ENCODE measurements around the gene STOM.

- TF ChIP-seq CTCF (IDR thresholded peaks at IDR 0.05) (no peak), REST (IDR thresholded peaks at IDR 0.05; ENCODE audit: low read depth, low read length) (no peak), SIN3A (IDR thresholded peaks at IDR 0.05; ENCODE audit: borderline replicate concordance, low read depth, low read length) (no peak), TAF1 (IDR thresholded peaks at IDR 0.05; ENCODE audit: borderline replicate concordance, low read depth, low read length) (no peak), MXI1 (IDR thresholded peaks at IDR 0.05; ENCODE audit: low read depth, low read length) (no peak), MAX (IDR thresholded peaks at IDR 0.05; ENCODE audit: low read depth) (no peak), RCOR1 (IDR thresholded peaks at IDR 0.05; ENCODE audit: low read length) (no peak), JUND (IDR thresholded peaks at IDR 0.05) (no peak)
These were observed 2.4 kb upstream of the STOM start for GRCh38 chr9:121372239-121373010.
